HCT116 (cell line): ENCODE results near the gene SLC9B2.

Experiments used
- CEBPB ChIP-seq: IDR thresholded peaks from 2 replicates; pipeline ENCODE4 v1.6.1; 2012; ENCODE audit warnings: low read depth
- CTCF ChIP-seq, 3 experiments: fragments of 200-600 bp in 1 of 3; sonication (generic) in 1 of 3; IDR thresholded peaks in 2 of 3; conservative IDR thresholded peaks in 1 of 3; 2 replicates each; pipeline ENCODE4 v1.5.1; 2012 to 2017; ENCODE audit warnings: low read depth in 2 of 3, low read length in 2 of 3, antibody characterized with exemption in 1 of 3, borderline replicate concordance in 1 of 3, control low read depth in 1 of 3, mild to moderate bottlenecking in 1 of 3, mixed read lengths in 1 of 3, mixed run types in 1 of 3, moderate library complexity in 1 of 3; ENCODE audit not compliant: insufficient read depth in 1 of 3
- EZH2 ChIP-seq: fragments of 200-600 bp; sonication (generic); IDR thresholded peaks from 2 replicates; pipeline ENCODE4 v1.6.1; 2017; ENCODE audit warnings: antibody characterized with exemption, mixed run types
- EZH2phosphoT487 ChIP-seq: fragments of 200-600 bp; IDR thresholded peaks from 2 replicates; pipeline ENCODE4 v1.6.1; 2018; ENCODE audit warnings: antibody characterized with exemption, borderline replicate concordance
- FOSL1 ChIP-seq: IDR thresholded peaks from 2 replicates; pipeline ENCODE4 v1.6.1; 2012; ENCODE audit warnings: low read depth
- MAX ChIP-seq: IDR thresholded peaks from 2 replicates; pipeline ENCODE4 v1.6.1; 2012
- POLR2A ChIP-seq: IDR thresholded peaks from 2 replicates; pipeline ENCODE4 v1.7.0; 2011; ENCODE audit warnings: borderline replicate concordance; ENCODE audit not compliant: insufficient read depth, insufficient read length; ENCODE audit errors: extremely low read depth
- POLR2AphosphoS5 ChIP-seq: IDR thresholded peaks from 2 replicates; pipeline ENCODE4 v1.6.1; 2011; ENCODE audit warnings: mild to moderate bottlenecking, low read depth, low read length, moderate library complexity
- RAD21 ChIP-seq: IDR thresholded peaks from 2 replicates; pipeline ENCODE4 v1.6.1; 2012; ENCODE audit warnings: low read depth, mild to moderate bottlenecking
- REST ChIP-seq: IDR thresholded peaks from 2 replicates; pipeline ENCODE4 v1.6.1; 2012; ENCODE audit warnings: low read depth
- SIN3A ChIP-seq: IDR thresholded peaks from 2 replicates; pipeline ENCODE4 v1.6.1; 2012; ENCODE audit warnings: low read depth
- ZFX ChIP-seq: fragments of 450-650 bp; IDR thresholded peaks from 2 replicates; pipeline ENCODE4 v1.6.1; 2017

- TF ChIP-seq CTCF (IDR thresholded peaks at IDR 0.05 in 2 of 3, conservative IDR thresholded peaks at IDR 0.05 in 1 of 3; ENCODE audit: borderline replicate concordance in 1 of 3, insufficient read depth in 1 of 3, low read depth in 2 of 3, low read length in 2 of 3) (no peak), FOSL1 (no peak), POLR2A (no peak), ZFX (no peak), CEBPB (no peak), REST (no peak), POLR2AphosphoS5 (no peak), EZH2phosphoT487 (no peak), MAX (no peak), SIN3A (no peak), RAD21 (no peak), EZH2 (no peak)
Measured at GRCh38 chr4:103054030-103054429, 22.5 kb downstream of the SLC9B2 start.
